Activated effector memory CD4-positive, alpha-beta T cell treated with Interleukin-2 at 50 U/mL for 16 hours (primary cell): ENCODE data around the gene CAPZB.
"Not testable (repeated sequence)": the region's sequence is repeated elsewhere in the genome, so short reads cannot be mapped to it uniquely, and the experiment has no call there.

Experiments used
- DNase-seq: peaks from one replicate; pipeline ENCODE4 v3.0.0-alpha.2; 2020

CAPZB gene

GRCh38 chr1:19485362-19486187, at the start of gene CAPZB:
CAPZB (minus strand) TSS chr1:19485539; CDS start chr1:19485438, 101 bp downstream.
- peak; percentile 92 for DNase-seq

- no peak for DNase-seq
These were observed 48.9 kb upstream of the CAPZB start for GRCh38 chr1:19534281-19534680.

- DNase-seq: no peak
These were observed 48.3 kb upstream of the CAPZB start for GRCh38 chr1:19533626-19534025.

- DNase-seq: no peak
These were observed 47.2 kb upstream of the CAPZB start for GRCh38 chr1:19532519-19532918.

GRCh38 chr1:19529664-19530063, 44.3 kb upstream of the CAPZB start:
- no peak for DNase-seq

- no peak for DNase-seq
These were observed 43.1 kb upstream of the CAPZB start for GRCh38 chr1:19528438-19528837.

- no peak for DNase-seq
These were observed 40.5 kb upstream of the CAPZB start for GRCh38 chr1:19525607-19526545.

GRCh38 chr1:19524791-19525190, 39.5 kb upstream of the CAPZB start:
- no peak for DNase-seq

GRCh38 chr1:19522570-19522969, 37.2 kb upstream of the CAPZB start:
- DNase-seq: not testable (repeated sequence)

GRCh38 chr1:19521411-19521810, 36.1 kb upstream of the CAPZB start:
- DNase-seq: no peak

GRCh38 chr1:19517017-19517416, 31.7 kb upstream of the CAPZB start:
- no peak for DNase-seq

- no peak for DNase-seq
These were observed 29.9 kb upstream of the CAPZB start for GRCh38 chr1:19515201-19515600.

- DNase-seq: no peak
These were observed 29.1 kb upstream of the CAPZB start for GRCh38 chr1:19514391-19514831.

GRCh38 chr1:19512545-19512944, 27.2 kb upstream of the CAPZB start:
- DNase-seq: no peak

- DNase-seq: no peak
These were observed 25.8 kb upstream of the CAPZB start for GRCh38 chr1:19511116-19511515.

- DNase-seq: not testable (repeated sequence)
These were observed 24.3 kb upstream of the CAPZB start for GRCh38 chr1:19509647-19510046.

GRCh38 chr1:19507516-19507915, 22.2 kb upstream of the CAPZB start:
- no peak for DNase-seq

GRCh38 chr1:19505693-19506457, 20.5 kb upstream of the CAPZB start:
- DNase-seq: no peak

- no peak for DNase-seq
These were observed 19.7 kb upstream of the CAPZB start for GRCh38 chr1:19504796-19505692.

GRCh38 chr1:19502284-19502683, 16.9 kb upstream of the CAPZB start:
- not testable (repeated sequence) for DNase-seq

GRCh38 chr1:19499887-19500286, 14.5 kb upstream of the CAPZB start:
- DNase-seq: not testable (repeated sequence)

GRCh38 chr1:19497443-19497842, 12.1 kb upstream of the CAPZB start:
- DNase-seq: not testable (repeated sequence)
